Activated CD8-positive, alpha-beta memory T cell treated with anti-CD3 and anti-CD28 coated beads, Interleukin-2, amount 50 U/mL, for 48 hours (primary cell): Measurements from ENCODE around the gene URGCP.
A peak's percentile ranks its signal among the peaks of the same experiment; 100 is the strongest.

Experiments used
- DNase-seq: peaks from one replicate; pipeline ENCODE4 v3.0.0-alpha.2; 2020

The URGCP gene

DNA sequence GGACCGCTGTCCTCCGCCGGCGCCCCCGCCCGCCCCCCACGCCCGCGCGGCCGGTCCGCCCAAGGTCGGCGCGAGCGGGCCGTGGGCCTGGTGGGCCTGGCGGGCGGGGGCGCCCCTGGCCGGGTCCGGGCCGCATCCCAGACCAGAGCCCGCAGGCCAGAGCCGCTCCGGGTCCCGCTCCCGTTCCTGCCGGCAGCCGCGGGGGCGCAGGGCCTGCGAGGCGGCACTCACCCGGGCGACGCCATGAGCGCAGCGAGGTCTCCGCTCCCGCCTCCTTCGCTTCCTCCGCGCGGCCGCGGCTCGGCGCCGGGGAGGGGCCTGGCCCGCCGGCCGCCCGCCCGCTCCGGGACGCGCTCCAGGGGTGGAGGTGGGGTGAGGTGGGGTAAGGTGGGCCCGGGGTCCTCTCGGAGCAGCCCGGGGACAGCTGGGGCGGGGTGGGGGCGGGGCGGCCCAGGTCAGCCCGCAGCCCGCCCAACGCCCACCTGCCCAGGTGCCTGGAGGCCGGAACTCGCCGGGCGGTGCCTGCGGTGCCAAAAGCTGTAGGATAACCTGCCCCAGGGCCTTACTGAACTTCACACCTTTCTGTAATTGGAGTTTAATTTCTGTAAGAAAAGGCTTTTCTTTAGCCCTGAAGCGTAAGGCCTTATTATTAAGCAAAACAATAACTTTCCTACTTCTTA, at the start of gene URGCP:
TSS of gene URGCP (minus strand) at position 266 of the 680 bp plus-strand sequence. CDS start at position 245, 21 bp downstream.
- peak; percentile 81 for DNase-seq

DNA sequence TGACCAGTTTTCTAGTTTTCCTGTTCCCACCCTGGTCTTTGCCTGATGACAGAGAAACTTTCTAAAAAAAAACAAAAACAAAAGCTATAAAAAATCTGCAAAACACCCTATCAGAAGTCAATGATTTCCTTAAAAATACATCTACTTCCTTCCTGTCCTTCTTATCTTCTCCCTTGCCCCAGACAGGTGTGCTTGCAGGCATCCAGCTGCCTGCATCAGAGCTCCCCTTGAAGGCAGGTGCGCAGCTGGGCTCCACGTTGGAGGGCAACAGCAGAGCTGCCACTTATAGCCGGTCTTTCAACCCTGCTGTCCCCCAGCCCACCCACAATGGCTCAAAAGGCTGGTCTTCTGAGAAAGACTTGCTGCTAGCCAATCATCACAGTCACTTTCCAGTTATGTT, 49.6 kb upstream of the URGCP start:
- DNase-seq: no peak

DNA sequence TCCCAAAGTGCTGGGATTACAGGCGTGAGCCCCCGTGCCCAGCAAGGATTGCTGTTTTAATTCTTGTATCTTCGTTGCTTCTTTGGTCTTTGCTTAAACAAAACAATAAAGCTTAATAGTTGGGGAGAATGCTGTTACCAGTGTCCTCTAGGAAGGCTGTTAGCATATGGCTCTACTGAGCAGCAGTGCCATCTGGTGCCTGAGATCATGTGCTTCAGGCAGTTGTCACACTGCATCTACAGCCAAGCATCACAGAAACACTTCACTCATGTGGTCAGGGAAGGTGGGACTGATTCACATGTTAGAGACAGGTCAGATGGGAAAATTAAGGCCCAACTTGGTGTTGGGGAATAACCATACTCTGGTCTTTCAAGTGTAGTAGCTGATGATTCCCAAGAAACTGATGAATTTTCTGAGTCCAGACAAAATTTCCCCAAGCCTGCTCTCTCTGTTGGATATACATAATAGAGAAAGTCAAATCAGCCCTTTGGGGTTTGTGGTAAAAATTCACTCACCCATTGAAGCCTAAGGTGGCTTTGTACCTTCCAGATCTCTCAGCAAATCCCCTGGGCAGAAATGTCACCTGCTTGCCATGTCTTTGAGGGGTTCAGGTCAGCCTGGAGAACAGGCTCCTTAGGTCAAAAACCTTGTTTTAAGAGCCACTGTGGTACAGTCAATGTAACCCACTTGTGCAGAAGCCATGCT, 48.3 kb upstream of the URGCP start:
- DNase-seq: no peak

DNA sequence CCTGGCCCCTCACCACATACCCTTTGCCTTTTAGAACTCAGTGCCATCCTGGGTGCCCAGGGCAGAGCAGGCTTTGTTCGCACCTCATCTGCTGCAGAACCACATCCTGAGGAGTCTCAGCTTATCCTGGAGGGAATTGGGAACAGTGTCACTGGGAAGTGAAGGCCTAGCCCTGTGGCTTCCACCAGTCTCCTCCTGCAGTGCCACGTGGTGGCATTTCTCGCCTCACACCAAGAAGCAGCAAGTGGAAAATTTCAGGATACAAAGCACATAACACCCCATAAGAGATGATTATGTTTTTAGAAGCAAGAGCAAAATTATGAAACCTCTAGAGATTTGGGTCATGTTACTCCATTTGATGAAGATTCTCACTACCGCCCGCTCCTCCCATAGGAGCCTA, 46.7 kb upstream of the URGCP start:
- no peak for DNase-seq

GRCh38 chr7:43952028-43952427, 45.6 kb upstream of the URGCP start:
- no peak for DNase-seq

DNA sequence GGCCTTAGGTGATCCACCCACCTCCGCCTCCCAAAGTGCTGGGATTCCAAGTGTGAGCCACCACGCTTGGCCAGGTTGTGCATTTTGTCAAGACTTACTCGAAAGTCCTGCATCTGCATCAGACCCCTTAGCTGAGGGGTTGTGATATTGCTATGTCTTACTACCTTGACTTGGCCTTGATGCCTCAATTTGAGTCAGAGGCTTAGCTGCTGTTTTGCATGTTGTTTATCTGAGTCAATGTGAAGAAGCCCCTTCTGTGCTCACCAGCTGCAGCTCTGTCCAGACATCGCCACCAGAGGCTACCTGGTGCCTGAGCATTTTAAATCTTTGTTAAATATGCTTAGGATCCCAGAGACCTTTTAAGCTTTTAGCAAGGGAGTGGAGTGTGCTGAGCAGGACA, 37.9 kb upstream of the URGCP start:
- DNase-seq: no peak

DNA sequence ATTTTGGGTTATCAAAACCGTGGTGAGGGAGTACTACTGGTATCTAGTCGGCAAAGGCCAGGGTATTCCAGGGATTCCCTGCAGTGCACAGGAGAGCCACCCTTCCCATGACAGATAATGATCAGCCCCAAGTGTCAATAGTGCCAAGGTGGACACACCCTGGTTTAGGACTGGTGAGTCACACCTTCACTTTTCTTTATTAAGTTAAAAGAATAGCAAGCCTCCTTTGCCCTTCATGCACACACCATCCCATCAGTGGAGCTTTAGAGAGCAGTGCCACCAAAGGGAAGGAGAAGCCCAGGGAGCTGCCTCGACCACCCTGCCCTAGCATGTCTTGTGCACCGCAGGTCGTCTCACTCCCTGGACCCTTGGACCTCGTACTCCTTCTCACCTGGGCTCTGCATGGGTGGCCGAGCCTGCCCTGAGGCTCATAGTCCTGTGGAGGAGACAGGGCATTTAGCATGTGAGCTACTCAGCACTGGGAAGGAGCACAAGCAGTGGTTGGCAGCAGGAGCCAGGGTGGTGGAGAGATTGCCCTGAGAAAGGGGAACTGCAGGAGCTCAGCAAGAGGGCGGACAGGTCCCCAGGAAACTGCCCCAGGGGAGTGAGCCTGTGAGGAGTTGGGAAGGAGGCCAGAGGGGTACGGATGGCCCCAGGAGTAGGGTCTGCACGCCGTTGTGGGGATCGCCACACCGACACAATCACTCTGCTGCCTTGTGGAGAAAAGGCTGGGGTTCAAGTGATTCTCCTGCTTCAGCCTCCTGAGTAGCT, 37.2 kb upstream of the URGCP start:
- no peak for DNase-seq

DNA sequence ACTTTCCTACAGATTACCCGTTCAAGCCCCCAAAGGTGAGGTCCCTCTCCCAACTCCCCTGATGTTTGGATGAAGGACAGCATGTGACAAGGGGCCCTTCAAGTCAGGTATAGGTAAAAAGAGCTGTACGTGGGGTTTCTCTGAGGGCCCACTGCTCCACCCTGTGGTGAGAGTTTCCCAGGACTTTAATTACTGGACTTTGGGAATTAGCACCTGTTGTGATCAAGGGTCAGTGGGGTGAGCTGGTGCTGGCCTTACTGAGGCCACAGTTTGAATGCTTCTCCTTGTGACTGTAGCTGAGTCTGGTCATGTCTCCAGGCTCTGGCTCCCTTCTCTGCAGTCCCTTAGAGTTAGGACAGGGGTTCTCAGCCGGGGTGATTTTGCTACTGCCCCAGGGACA, 36.6 kb upstream of the URGCP start:
- DNase-seq: no peak

- DNase-seq: no peak
Measured at GRCh38 chr7:43942250-43942649, 35.9 kb upstream of the URGCP start.

DNA sequence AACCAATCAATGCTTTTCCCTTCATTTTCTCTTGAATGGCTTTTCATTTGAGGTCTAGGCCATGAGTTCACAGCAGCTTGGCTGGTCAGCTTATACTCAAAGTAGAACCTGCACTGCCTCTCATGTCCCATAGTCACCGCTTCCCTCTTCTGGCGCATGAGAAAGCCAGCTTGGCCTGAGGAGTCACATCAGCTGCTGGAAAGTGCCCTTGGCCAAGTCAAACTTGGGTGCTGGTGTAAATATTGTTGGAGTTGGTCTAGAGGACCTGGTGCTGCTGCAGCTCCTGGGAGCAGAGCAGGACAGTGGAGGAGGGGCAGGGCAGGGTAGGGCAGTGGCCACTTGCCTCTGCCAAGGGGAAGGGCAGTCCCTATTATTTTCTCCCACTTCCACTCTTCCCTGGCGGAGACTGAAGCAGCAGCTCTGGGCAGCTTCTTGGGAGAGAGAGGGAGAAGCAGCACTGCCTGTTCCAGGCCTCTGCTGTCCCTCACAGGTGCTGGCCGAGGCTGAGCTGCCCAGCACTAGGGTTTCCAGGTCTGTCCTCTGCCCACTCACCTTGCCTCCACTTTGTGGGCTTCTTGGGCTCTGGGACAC, 32.6 kb upstream of the URGCP start:
- no peak for DNase-seq

DNA sequence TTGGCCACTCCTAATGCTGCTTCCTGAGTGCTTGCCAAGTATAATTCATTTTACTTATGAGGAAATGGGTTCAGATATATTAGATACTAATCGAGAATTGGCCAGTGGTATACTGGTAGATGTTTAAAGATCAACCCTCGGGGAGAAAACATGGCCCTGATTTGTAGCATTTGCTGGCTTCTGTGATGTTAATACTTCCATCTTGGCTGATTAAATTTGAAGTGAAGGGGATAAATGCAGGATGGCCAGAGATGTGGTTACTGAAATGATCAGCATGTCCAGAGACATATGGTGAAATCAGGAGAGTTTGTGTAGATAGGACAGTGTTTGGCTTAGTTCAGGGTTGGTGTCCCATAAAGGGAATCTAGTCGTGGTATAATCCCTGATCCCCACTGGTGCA, 31.0 kb upstream of the URGCP start:
- DNase-seq: no peak

- DNase-seq: no peak
Measured at GRCh38 chr7:43933902-43934560, 27.6 kb upstream of the URGCP start.

DNA sequence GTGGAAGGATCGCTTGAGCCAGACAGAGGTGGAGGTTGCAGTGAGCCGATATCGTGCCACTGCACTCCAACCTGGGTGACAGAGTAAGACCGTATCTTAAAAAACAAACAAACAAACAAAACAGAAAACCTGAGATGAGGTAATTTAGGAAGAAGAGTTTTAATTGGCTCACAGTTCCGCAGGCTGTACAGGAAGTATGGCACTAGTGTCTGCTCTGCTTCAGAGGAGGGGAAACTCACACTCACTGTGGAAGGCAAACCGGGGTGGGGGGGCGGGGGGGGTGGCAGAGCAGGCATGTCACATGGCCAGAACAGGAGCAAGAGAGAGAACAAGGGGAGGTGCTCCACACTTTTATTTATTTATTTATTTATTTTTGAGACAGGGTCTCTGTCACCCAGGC, 24.9 kb upstream of the URGCP start:
- DNase-seq: no peak

DNA sequence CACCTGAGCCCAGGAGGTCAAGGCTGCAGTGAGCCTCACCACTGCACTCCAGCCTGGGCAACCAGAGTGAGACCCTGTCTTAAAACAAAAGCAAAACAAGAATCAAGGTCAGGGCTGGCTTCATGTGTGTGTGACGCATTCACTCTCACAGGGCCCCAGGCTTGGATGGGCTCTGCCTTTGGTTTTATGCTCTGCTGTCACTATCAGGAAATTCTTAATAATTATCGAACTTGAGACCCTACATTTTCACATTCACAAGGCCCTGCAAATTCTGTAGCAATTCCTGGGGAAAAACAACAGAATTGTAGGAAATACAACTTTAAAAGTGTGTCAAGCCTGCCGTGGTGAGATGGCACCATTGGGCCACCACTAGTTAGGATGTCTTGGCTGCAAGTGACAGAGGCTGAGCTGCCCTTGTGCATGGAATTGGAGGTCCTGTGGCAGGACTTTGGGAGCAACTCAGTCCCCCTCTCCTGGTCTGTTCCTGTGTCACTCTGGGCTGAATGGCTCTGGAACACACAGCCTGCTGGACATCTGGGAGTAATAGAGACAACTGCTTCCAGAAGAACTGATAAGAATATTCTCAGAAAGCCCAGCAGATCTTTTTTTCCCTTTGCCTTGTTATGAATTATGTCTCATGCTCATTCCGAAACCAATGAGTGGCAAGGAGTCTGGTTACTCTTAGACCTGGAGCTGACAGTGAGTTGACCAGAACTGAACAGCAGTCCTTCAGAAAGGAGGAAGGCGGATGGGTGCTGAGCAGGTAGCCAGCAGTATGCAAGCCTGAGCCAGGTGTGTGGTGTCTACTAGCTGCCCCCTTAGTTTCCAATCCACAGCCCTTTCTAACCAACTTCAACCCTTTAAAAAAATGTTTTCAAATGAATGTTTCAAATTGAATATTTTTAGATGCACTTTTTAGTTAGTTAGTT, 23.4 kb upstream of the URGCP start:
- DNase-seq: no peak

GRCh38 chr7:43927810-43928209, 21.4 kb upstream of the URGCP start:
- no peak for DNase-seq

- no peak for DNase-seq
Measured at GRCh38 chr7:43926798-43927123, 20.4 kb upstream of the URGCP start.

DNA sequence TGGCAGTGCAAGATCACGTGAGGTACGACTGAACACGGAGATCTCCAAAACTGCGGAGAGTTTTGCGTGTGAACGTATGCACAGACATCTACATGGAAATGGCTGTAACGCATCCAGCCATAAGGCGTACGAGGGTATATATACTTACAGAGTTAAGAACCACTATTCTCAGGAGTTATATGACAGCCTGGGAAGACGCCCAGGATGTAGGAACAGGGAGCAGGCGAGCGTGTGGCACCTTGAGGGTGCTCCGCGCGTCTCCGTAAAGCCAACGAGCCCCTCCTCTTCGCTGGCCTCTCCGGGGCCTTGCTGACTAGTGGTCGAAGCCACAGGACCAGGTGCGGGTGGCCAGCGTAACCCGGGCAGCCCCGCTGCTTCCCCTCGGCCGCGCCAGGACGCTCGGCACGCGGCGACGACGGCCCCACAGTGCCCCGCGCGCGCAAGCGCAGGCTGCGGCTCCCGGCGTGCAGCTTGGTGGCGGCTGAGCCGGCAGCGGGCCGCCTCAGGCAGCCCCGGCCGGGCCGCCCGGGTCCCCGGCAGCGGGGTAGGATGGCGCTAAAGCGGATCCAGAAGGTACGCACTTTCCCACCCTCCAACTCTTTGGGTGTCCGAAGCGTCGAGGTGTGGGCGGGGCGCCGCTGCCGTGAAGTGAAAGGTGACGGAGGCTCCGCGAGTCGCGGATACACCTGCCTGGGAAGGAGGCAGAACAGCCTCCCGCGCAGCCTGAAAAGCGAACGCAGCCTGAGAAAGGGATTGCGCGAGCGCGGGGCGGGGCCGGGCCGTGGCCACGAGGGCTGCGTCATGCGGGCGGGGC, 19.8 kb upstream of the URGCP start, which contains the start of gene UBE2D4:
TSS of gene UBE2D4 (plus strand) at position 453 of the 814 bp plus-strand sequence. CDS start at position 550, 97 bp downstream.
- peak; percentile 95 for DNase-seq

- no peak for DNase-seq
Measured at GRCh38 chr7:43922726-43923125, 16.3 kb upstream of the URGCP start.

DNA sequence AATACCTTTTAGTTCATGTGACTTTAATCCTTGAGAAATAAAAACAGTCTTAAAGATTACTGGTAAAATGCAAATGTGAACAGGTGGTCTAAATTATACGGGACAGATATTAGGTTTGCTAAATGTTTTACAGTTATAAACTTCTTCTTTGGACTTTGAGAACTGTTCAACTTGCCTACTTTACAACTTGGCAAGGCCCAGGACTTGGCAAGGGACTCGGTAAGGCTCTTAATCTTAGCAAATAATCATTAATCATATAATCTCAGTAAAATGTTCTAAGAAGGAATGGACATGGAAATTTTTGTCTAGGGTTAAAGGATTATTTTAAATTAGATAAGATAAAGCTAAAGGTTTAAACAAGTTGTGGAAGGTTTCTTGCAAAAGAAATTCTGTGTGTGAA, 15.0 kb upstream of the URGCP start:
- no peak for DNase-seq

DNA sequence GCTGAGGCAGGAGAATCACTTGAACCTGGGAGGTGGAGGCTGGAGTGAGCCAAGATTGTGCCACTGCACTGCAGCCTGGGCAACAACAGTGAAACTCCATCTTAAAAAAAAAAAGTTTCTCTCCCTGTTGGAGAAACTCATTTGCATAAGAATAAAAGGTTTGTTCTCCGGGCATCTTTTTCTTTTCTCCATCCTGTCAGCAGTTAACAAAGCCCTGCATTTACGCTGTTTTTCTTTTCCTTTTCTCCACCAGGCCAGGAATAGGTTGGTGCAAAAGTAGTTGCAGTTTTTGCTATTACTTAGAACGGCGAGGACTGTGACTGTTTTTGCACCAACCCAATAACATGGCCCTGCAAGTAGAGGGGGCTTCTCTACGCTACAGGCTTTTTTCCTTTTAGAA, 9.5 kb upstream of the URGCP start:
- no peak for DNase-seq

GRCh38 chr7:43914795-43915194, 8.4 kb upstream of the URGCP start:
- DNase-seq: no peak
